ENCODE data around the gene RCOR3.

The RCOR3 gene

DNA sequence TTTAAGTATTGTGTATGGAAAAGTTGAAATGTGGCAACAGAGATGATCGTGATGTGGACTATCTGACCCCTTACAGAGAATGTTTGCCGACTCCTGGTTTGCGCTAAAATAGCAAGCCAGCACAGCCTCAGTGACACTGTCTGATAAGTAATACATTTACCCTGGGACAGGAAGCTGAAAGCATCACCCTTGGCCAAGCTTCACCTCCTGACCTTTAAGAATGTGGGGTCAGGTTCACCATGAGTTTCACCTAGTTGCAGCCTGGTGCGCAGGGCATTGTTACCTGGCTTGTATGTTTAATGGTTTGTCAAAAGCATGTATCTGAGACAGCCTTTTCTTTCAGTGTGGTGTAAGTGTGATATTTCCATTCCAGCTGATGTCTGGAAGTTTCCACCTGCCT is 96.7 kb downstream of the RCOR3 start:
- Mint-ChIP-seq H3K36me3 (ENCODE audit: insufficient read depth) (peaks cover 39% of the 10 kb centered on the region), H3K27ac (ENCODE audit: low read depth) (no peak overlapping the region), H3K4me3 (no peak overlapping the region)

DNA sequence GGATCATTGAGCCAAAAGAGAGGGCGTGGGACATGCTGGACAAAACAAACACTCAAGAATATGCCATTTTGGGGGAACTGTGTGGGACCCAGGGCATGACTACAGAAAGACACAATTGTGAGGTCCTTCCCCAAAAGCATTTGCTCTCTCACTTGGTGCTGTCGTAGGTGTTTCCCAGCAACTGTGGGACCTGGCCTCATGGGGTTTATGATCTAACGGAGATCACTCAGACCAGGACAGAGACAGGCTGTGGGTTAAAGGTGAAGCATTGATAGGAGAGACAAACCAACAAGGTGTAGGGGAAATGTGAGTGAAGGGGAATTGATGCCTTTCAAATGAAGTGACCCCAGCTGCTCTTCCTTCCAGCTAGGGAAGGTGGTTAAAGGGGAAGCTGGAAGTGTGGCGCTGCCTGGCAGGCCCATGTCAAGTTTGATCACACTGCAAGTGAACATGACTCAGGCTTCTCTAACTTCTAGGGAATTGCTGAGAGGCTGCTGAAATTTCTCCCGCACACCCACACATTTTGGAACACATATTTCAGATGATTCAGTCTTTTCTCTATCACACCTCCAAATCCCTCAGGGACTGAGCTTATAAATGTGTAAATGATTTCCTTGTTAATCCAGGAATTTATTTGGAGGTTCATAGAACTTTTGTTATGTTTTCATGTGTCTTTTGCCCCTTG is 97.7 kb downstream of the RCOR3 start:
- no peaks in the 10 kb centered on the region for H3K27me3 Mint-ChIP-seq
- DNase-seq (ENCODE audit: low spot score in 2 of 2) (no peak), ATAC-seq (replicated peaks; ENCODE audit: extremely low read depth, poor library complexity, severe bottlenecking) (no peak)
- H3K36me3 Mint-ChIP-seq (ENCODE audit: insufficient read depth) = peaks cover 44% of the 10 kb centered on the region
- no peaks in the 10 kb centered on the region for H3K9me3 Mint-ChIP-seq
- H3K27ac Mint-ChIP-seq (ENCODE audit: low read depth) = no peak overlapping the region
- H3K4me1 Mint-ChIP-seq = peaks cover 42% of the 10 kb centered on the region
- no peak overlapping the region for H3K4me3 Mint-ChIP-seq

More for the DNA sequence above, 96.7 kb downstream of the RCOR3 start:
- Mint-ChIP-seq H3K9me3 (no peaks in the 10 kb centered on the region), H3K27me3 (no peaks in the 10 kb centered on the region), H3K4me1 (peaks cover 50% of the 10 kb centered on the region)
- no peak for ATAC-seq (replicated peaks; ENCODE audit: extremely low read depth, poor library complexity, severe bottlenecking)
- no peak for DNase-seq (ENCODE audit: low spot score in 2 of 2)

DNA sequence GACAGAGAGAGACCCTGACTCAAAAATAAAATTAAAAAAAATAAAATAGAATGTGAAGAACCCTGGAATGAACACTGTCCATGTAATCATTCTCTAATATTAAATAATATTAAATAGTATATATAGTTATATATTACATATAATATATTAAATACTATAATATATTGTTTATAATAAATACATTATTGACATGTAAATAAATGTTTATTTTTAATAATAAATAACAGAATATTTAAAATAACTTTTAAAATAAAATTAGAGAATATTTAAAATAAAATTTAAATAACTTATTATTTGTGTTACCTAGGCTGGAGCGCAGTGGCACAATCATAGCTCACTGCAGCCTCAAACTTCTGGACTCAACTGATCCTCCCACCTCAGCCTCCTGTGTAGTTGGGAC is 99.5 kb downstream of the RCOR3 start:
- H3K36me3 Mint-ChIP-seq (ENCODE audit: insufficient read depth) = peaks cover 44% of the 10 kb centered on the region
- H3K27me3 Mint-ChIP-seq = no peaks in the 10 kb centered on the region
- ATAC-seq (replicated peaks; ENCODE audit: extremely low read depth, poor library complexity, severe bottlenecking) (no peak), DNase-seq (ENCODE audit: low spot score in 2 of 2) (no peak)
- H3K4me1 Mint-ChIP-seq = peaks cover 27% of the 10 kb centered on the region
- no peak overlapping the region for H3K4me3 Mint-ChIP-seq
- no peak overlapping the region for H3K27ac Mint-ChIP-seq (ENCODE audit: low read depth)
- H3K9me3 Mint-ChIP-seq = no peaks in the 10 kb centered on the region

DNA sequence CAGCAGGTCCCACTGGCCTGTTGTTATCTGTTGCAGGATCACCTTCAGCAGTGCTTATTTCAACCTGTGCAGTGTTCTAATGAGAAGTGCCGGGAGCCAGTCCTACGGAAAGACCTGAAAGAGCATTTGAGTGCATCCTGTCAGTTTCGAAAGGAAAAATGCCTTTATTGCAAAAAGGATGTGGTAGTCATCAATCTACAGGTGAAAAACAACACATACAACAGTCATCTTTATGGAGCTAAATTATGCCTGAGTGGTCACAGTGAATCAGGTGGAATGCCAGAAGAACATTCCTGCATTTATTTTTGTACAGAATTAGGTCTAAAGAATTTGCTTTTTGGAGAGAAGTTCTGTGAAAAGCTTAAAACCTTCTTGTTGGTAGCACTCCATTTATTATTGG is 100.7 kb downstream of the RCOR3 start:
- Mint-ChIP-seq H3K4me1 (peaks cover 16% of the 10 kb centered on the region), H3K27ac (ENCODE audit: low read depth) (peak overlapping the region; percentile 20), H3K4me3 (no peak overlapping the region), H3K9me3 (no peaks in the 10 kb centered on the region), H3K27me3 (no peaks in the 10 kb centered on the region), H3K36me3 (ENCODE audit: insufficient read depth) (peaks cover 47% of the 10 kb centered on the region)
- DNase-seq (ENCODE audit: low spot score in 2 of 2) (no peak), ATAC-seq (replicated peaks; ENCODE audit: extremely low read depth, poor library complexity, severe bottlenecking) (no peak)

DNA sequence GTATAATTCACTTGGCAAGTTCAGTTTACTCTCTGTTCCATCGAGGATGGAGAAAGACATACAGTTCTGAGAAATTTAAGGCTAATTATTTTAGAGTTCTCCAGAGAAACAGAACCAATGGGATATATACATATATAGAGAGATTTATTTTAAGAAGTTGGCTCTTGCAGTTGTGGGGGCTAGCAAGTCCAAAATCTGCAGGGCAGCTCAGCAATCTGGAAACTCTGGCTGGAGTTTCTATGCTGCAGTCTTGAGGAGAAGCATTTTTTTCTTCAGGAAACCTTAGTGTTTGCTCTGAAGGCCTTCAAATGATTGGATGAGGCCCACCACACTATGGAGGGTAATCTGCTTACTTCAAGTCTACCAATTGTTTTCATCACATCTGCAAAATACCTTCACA is 102.0 kb downstream of the RCOR3 start:
- H3K27ac Mint-ChIP-seq (ENCODE audit: low read depth) = no peak overlapping the region
- ATAC-seq (replicated peaks; ENCODE audit: extremely low read depth, poor library complexity, severe bottlenecking) = no peak
- DNase-seq (ENCODE audit: low spot score in 2 of 2) = no peak
- H3K4me1 Mint-ChIP-seq = peaks cover 10% of the 10 kb centered on the region
- no peaks in the 10 kb centered on the region for H3K27me3 Mint-ChIP-seq
- no peak overlapping the region for H3K4me3 Mint-ChIP-seq
- H3K36me3 Mint-ChIP-seq (ENCODE audit: insufficient read depth) = peaks cover 49% of the 10 kb centered on the region
- H3K9me3 Mint-ChIP-seq = no peaks in the 10 kb centered on the region
